Measurements from ENCODE around the gene SCO1.

The SCO1 gene

GRCh38 chr17:10652984-10653659 lies 44.2 kb downstream of the SCO1 start:
- DNase-seq (ENCODE audit: low read depth in 2 of 2), result no peak

GRCh38 chr17:10651927-10652326 lies 45.4 kb downstream of the SCO1 start:
- DNase-seq (ENCODE audit: low read depth in 2 of 2), result no peak

- no peak for DNase-seq (ENCODE audit: low read depth in 2 of 2)
Measured at GRCh38 chr17:10649602-10650001, 47.7 kb downstream of the SCO1 start.

- no peak for DNase-seq (ENCODE audit: low read depth in 2 of 2)
Measured at GRCh38 chr17:10648956-10649355, 48.4 kb downstream of the SCO1 start.

- no peak for DNase-seq (ENCODE audit: low read depth in 2 of 2)
Measured at GRCh38 chr17:10648381-10648780, 49.0 kb downstream of the SCO1 start.

GRCh38 chr17:10646392-10646990 lies 50.8 kb downstream of the SCO1 start:
- DNase-seq (ENCODE audit: low read depth in 2 of 2), result peak; percentile 72 to 73

GRCh38 chr17:10640475-10640874 lies 56.9 kb downstream of the SCO1 start:
- no peak for DNase-seq (ENCODE audit: low read depth in 2 of 2)

- DNase-seq (ENCODE audit: low read depth in 2 of 2), result no peak
Measured at GRCh38 chr17:10638151-10638550, 59.2 kb downstream of the SCO1 start.

- DNase-seq (ENCODE audit: low read depth in 2 of 2), result no peak
Measured at GRCh38 chr17:10635290-10635689, 62.0 kb downstream of the SCO1 start.

GRCh38 chr17:10633738-10634379 lies 63.5 kb downstream of the SCO1 start:
- no peak for DNase-seq (ENCODE audit: low read depth in 2 of 2)

GRCh38 chr17:10631701-10632100 lies 65.6 kb downstream of the SCO1 start:
- no peak for DNase-seq (ENCODE audit: low read depth in 2 of 2)

- DNase-seq (ENCODE audit: low read depth in 2 of 2), result peak in 1 of 2 donors; percentile 15
Measured at GRCh38 chr17:10631048-10631700, 66.2 kb downstream of the SCO1 start.

- no peak for DNase-seq (ENCODE audit: low read depth in 2 of 2)
Measured at GRCh38 chr17:10629706-10630105, 67.6 kb downstream of the SCO1 start.

- DNase-seq (ENCODE audit: low read depth in 2 of 2), result no peak
Measured at GRCh38 chr17:10628756-10629155, 68.6 kb downstream of the SCO1 start.

- DNase-seq (ENCODE audit: low read depth in 2 of 2), result no peak
Measured at GRCh38 chr17:10626390-10626789, 70.9 kb downstream of the SCO1 start.

GRCh38 chr17:10624969-10625368 lies 72.4 kb downstream of the SCO1 start:
- no peak for DNase-seq (ENCODE audit: low read depth in 2 of 2)

GRCh38 chr17:10623737-10624338 lies 73.5 kb downstream of the SCO1 start:
- no peak for DNase-seq (ENCODE audit: low read depth in 2 of 2)

GRCh38 chr17:10622617-10623485 lies 74.5 kb downstream of the SCO1 start:
- no peak for DNase-seq (ENCODE audit: low read depth in 2 of 2)
